T-helper 17 cell (primary cell): ENCODE data around the gene SLC28A2. TPM values are rescaled to one million over a fixed set of nuclear protein-coding genes. Genes with fewer than 3 reads are reported as not detected.

Experiments used
- ATAC-seq: fragments of 150-1000 bp; cut with Tn5 transposase; 2 replicates; pipeline ENCODE4 v1.10.0; 2021; ENCODE audit warnings: mild to moderate bottlenecking, moderate library complexity
- DNase-seq, 3 donors: peaks; one replicate each; pipeline versions ENCODE4 v3.0.0 to v3.0.0-alpha.2; 2020 to 2021
- H3K9me3 ChIP-seq: one replicate; pipeline ENCODE4 v1.7.0; 2013; ENCODE audit warnings: low read length, mild to moderate bottlenecking; ENCODE audit not compliant: control insufficient read depth, poor library complexity, severe bottlenecking
- H3K27ac Mint-ChIP-seq: one replicate; pipeline ENCODE4 v1.8.0; 2022; ENCODE audit warnings: mild to moderate bottlenecking, moderate library complexity, mixed read lengths
- H3K27me3 Mint-ChIP-seq: one replicate; pipeline ENCODE4 v1.8.0; 2022; ENCODE audit warnings: mixed read lengths
- H3K36me3 Mint-ChIP-seq: one replicate; pipeline ENCODE4 v1.8.0; 2022; ENCODE audit warnings: low read depth, mixed read lengths
- H3K4me1 Mint-ChIP-seq: one replicate; pipeline ENCODE4 v1.8.0; 2022; ENCODE audit warnings: mild to moderate bottlenecking, mixed read lengths
- H3K4me3 Mint-ChIP-seq: one replicate; pipeline ENCODE4 v1.8.0; 2022; ENCODE audit warnings: mild to moderate bottlenecking, moderate library complexity, mixed read lengths
- total RNA-seq, 4 donors: library from RNA in 2 of 4; stranded (reverse) in 2 of 4; gene quantifications; one replicate each; pipeline ENCODE4 v1.2.3 and lab custom pipeline; 2022 to 2026

Gene SLC28A2
- total RNA-seq, 2 donors from 2014 or later: not detected

- DNase-seq (no peak), ATAC-seq (no peak)
- Mint-ChIP-seq H3K36me3 (peaks cover 2% of the 10 kb centered on the region), H3K4me1 (no peaks in the 10 kb centered on the region), H3K27me3 (peaks cover 45% of the 10 kb centered on the region), H3K27ac (no peak overlapping the region), H3K4me3 (no peak overlapping the region)
- no peaks in the 10 kb centered on the region for H3K9me3 ChIP-seq
Measured at GRCh38 chr15:45319472-45320214, 67.6 kb downstream of the SLC28A2 start.

GRCh38 chr15:45320581-45321205, 68.7 kb downstream of the SLC28A2 start:
- ATAC-seq (no peak), DNase-seq (no peak)
- Mint-ChIP-seq H3K27ac (no peak overlapping the region), H3K4me1 (no peaks in the 10 kb centered on the region), H3K4me3 (no peak overlapping the region), H3K27me3 (peaks cover 48% of the 10 kb centered on the region), H3K36me3 (peaks cover 2% of the 10 kb centered on the region)
- no peaks in the 10 kb centered on the region for H3K9me3 ChIP-seq

GRCh38 chr15:45326280-45326679, 74.2 kb downstream of the SLC28A2 start:
- ATAC-seq: no peak

GRCh38 chr15:45326741-45327140, 74.7 kb downstream of the SLC28A2 start:
- H3K36me3 Mint-ChIP-seq: peaks cover 2% of the 10 kb centered on the region
- H3K4me3 Mint-ChIP-seq: no peak overlapping the region
- no peaks in the 10 kb centered on the region for H3K4me1 Mint-ChIP-seq
- DNase-seq: no peak
- no peak for ATAC-seq
- no peak overlapping the region for H3K27ac Mint-ChIP-seq
- H3K9me3 ChIP-seq: no peaks in the 10 kb centered on the region
- H3K27me3 Mint-ChIP-seq: peaks cover 55% of the 10 kb centered on the region

More at GRCh38 chr15:45326280-45326679, 74.2 kb downstream of the SLC28A2 start:
- no peak overlapping the region for H3K27ac Mint-ChIP-seq
- DNase-seq: no peak
- peaks cover 56% of the 10 kb centered on the region for H3K27me3 Mint-ChIP-seq
- H3K9me3 ChIP-seq: no peaks in the 10 kb centered on the region
- no peaks in the 10 kb centered on the region for H3K4me1 Mint-ChIP-seq
- H3K36me3 Mint-ChIP-seq: peaks cover 2% of the 10 kb centered on the region
- no peak overlapping the region for H3K4me3 Mint-ChIP-seq

Other genes starting within 250 kb of the SLC28A2 start
- gene SORD, start 229.0 kb upstream of the SLC28A2 start, total RNA-seq: 1 to 10 TPM; 2.1 to 3.7 TPM
- under 1 TPM in 1 of 2 donors, not detected in 1; 0.27 TPM for gene DUOX2, start 138.1 kb upstream of the SLC28A2 start, total RNA-seq
- not detected for gene DUOXA2, start 137.9 kb upstream of the SLC28A2 start, total RNA-seq
- gene DUOXA1, start 122.4 kb upstream of the SLC28A2 start, total RNA-seq: under 1 TPM in 1 of 2 donors, not detected in 1; 0.57 TPM
- under 1 TPM in 1 of 2 donors, not detected in 1; 0.42 TPM for gene DUOX1, start 122.2 kb upstream of the SLC28A2 start, total RNA-seq
- gene SHF, start 64.3 kb upstream of the SLC28A2 start, total RNA-seq: 1 to 10 TPM; 2.0 to 2.8 TPM
- under 1 TPM in 1 of 2 donors, not detected in 1; 0.32 TPM for gene GATM, start 126.3 kb downstream of the SLC28A2 start, total RNA-seq